GM23248 (cell line): ENCODE data around the gene ADNP2. TPM values are rescaled to one million over a fixed set of nuclear protein-coding genes. Genes with fewer than 3 reads are reported as not detected.

Experiments
- DNase-seq: peaks from one replicate; pipeline ENCODE4 v3.0.0-alpha.2; 2015
- H2AFZ ChIP-seq: fragments of 200-600 bp; sonication (generic); 2 replicates; pipeline ENCODE4 v1.6.1; 2016; ENCODE audit warnings: antibody characterized with exemption
- H3F3A ChIP-seq: fragments of 200-600 bp; sonication (generic); 2 replicates; pipeline ENCODE4 v1.6.1; 2016; ENCODE audit warnings: mild to moderate bottlenecking, antibody characterized with exemption, mixed run types; ENCODE audit not compliant: insufficient read depth
- H3K27ac ChIP-seq: fragments of 200-600 bp; sonication (generic); 2 replicates; pipeline ENCODE4 v1.5.1; 2016; ENCODE audit warnings: mild to moderate bottlenecking
- H3K27me3 ChIP-seq: fragments of 200-600 bp; sonication (generic); replicated peaks from 2 replicates; pipeline ENCODE4 v1.6.1; 2016; ENCODE audit warnings: mild to moderate bottlenecking; ENCODE audit not compliant: insufficient read depth
- H3K36me3 ChIP-seq: fragments of 200-600 bp; sonication (generic); 2 replicates; pipeline ENCODE4 v1.6.1; 2016; ENCODE audit warnings: low read depth, mild to moderate bottlenecking
- H3K4me1 ChIP-seq: fragments of 200-600 bp; sonication (generic); 2 replicates; pipeline ENCODE4 v1.6.1; 2016; ENCODE audit warnings: mild to moderate bottlenecking; ENCODE audit not compliant: insufficient read depth
- H3K4me2 ChIP-seq: fragments of 200-600 bp; sonication (generic); one replicate; pipeline ENCODE4 v1.6.1; 2016; ENCODE audit warnings: mild to moderate bottlenecking; ENCODE audit not compliant: unreplicated experiment
- H3K4me3 ChIP-seq: fragments of 200-600 bp; sonication (generic); 2 replicates; pipeline ENCODE4 v1.5.1; 2016; ENCODE audit warnings: mild to moderate bottlenecking
- H3K79me2 ChIP-seq: fragments of 200-600 bp; sonication (generic); 2 replicates; pipeline ENCODE4 v1.6.1; 2016; ENCODE audit warnings: mild to moderate bottlenecking; ENCODE audit not compliant: insufficient read depth
- H3K9ac ChIP-seq: fragments of 200-600 bp; sonication (generic); 2 replicates; pipeline ENCODE4 v1.6.1; 2016; ENCODE audit warnings: mild to moderate bottlenecking
- H3K9me2 ChIP-seq: fragments of 200-600 bp; sonication (generic); 2 replicates; pipeline ENCODE4 v1.6.1; 2016; ENCODE audit warnings: mixed run types, mild to moderate bottlenecking, moderate library complexity; ENCODE audit not compliant: insufficient read depth
- H3K9me3 ChIP-seq: fragments of 200-600 bp; sonication (generic); one replicate; pipeline ENCODE4 v1.6.1; 2017; ENCODE audit warnings: low read depth
- H4K20me1 ChIP-seq: fragments of 200-600 bp; sonication (generic); 2 replicates; pipeline ENCODE4 v1.6.0; 2016; ENCODE audit not compliant: insufficient read depth
- EZH2 ChIP-seq: fragments of 200-600 bp; sonication (generic); IDR thresholded peaks from 2 replicates; pipeline ENCODE4 v1.6.1; 2018; ENCODE audit warnings: antibody characterized with exemption, mild to moderate bottlenecking; ENCODE audit not compliant: insufficient read depth, poor library complexity, severe bottlenecking
- EZH2phosphoT487 ChIP-seq: fragments of 200-600 bp; sonication (generic); IDR thresholded peaks from 2 replicates; pipeline ENCODE4 v1.6.1; 2018; ENCODE audit warnings: antibody characterized with exemption, moderate library complexity, mild to moderate bottlenecking, low read depth; ENCODE audit not compliant: insufficient read depth
- WGBS, 2 experiments: methylation state at CpG; one replicate each; pipeline ENCODE4 v1.1.6; 2015 to 2017; ENCODE audit warnings: low lambda C conversion rate in 2 of 2, low coverage in 1 of 2; ENCODE audit errors: missing lambda C conversion rate in 2 of 2; 5-methylcytosine and 5-hydroxymethylcytosine counted together
- in situ Hi-C: fragments of 300-500 bp; cut with MboI; formaldehyde crosslinking; loops from 2 replicates; pipeline ENCODE4 v1.15.0; 2020
- polyA plus RNA-seq: library from polyadenylated mRNA; unstranded; fragments of >200 nt; fragmentation: Nextera tagmentation; extraction: Ambion mirVana; gene quantifications from 2 replicates; pipeline ENCODE4 v1.2.1, GENCODE V29; 2016
- total RNA-seq: library from RNA; depleted of rRNA; stranded (reverse); fragments of >200 nt; shearing (Covaris generic); gene quantifications from 2 replicates; pipeline ENCODE4 v1.2.3, GENCODE V29; 2014

The ADNP2 gene
- total and polyA plus RNA-seq, 2 experiments from 2014 or later: 3.5 to 14.3 TPM

GRCh38 chr18:80177128-80177527 lies 68.1 kb downstream of the ADNP2 start:
- H3K27ac ChIP-seq: no peak overlapping the region
- in situ Hi-C loops: no loop called here

GRCh38 chr18:80178935-80179818 lies 70.1 kb downstream of the ADNP2 start:
- Histone ChIP-seq H3K4me1 (0 out of 2 replicates have a peak, but pooled peaks cover 3% of the 10 kb centered on the region), H3K9ac (no peak overlapping the region), H3K27ac (no peak overlapping the region), H3K4me3 (no peak overlapping the region), H3K4me2 (no peak overlapping the region), H3F3A (no peaks in the 10 kb centered on the region), H3K36me3 (no peaks in the 10 kb centered on the region), H2AFZ (no peak overlapping the region), H3K9me2 (no peaks in the 10 kb centered on the region), H3K79me2 (no peaks in the 10 kb centered on the region), H4K20me1 (no peaks in the 10 kb centered on the region), H3K27me3 (no peaks in the 10 kb centered on the region; the same call in 1 of the 2 replicates), H3K9me3 (no peaks in the 10 kb centered on the region)
- no peak for DNase-seq
- no peak for TF ChIP-seq EZH2
- no peak for TF ChIP-seq EZH2phosphoT487
- in situ Hi-C loops: no loop called here
- WGBS, 2 experiments: 77 to 79% methylated on average over 30 of the region's 30 CpGs

More at GRCh38 chr18:80177128-80177527, 68.1 kb downstream of the ADNP2 start:
- Histone ChIP-seq H3F3A (no peaks in the 10 kb centered on the region), H3K9ac (no peak overlapping the region), H3K4me3 (no peak overlapping the region), H3K4me2 (peak overlapping the region; percentile 20), H3K36me3 (no peaks in the 10 kb centered on the region), H3K79me2 (no peaks in the 10 kb centered on the region), H3K9me3 (no peaks in the 10 kb centered on the region), H3K9me2 (no peaks in the 10 kb centered on the region), H2AFZ (no peak overlapping the region), H4K20me1 (no peaks in the 10 kb centered on the region), H3K4me1 (0 out of 2 replicates have a peak, but pooled peaks cover 3% of the 10 kb centered on the region), H3K27me3 (no peaks in the 10 kb centered on the region; the same call in 1 of the 2 replicates)
- no peak for DNase-seq
- TF ChIP-seq EZH2phosphoT487 (no peak), EZH2 (no peak)
- WGBS, 2 experiments: 76 to 91% methylated on average over 4 to 8 of the region's 8 CpGs

- no peak overlapping the region for H3K4me3 ChIP-seq
- 0 out of 2 replicates have a peak, but pooled peaks cover 3% of the 10 kb centered on the region for H3K4me1 ChIP-seq
- no peak overlapping the region for H3K9ac ChIP-seq
- DNase-seq: no peak
- no peaks in the 10 kb centered on the region for H3K9me2 ChIP-seq
- in situ Hi-C loops: no loop called here
- TF ChIP-seq EZH2 (no peak), EZH2phosphoT487 (no peak)
- H3K4me2 ChIP-seq: no peak overlapping the region
- no peaks in the 10 kb centered on the region for H3K36me3 ChIP-seq
- no peaks in the 10 kb centered on the region for H4K20me1 ChIP-seq
- H3F3A ChIP-seq: no peaks in the 10 kb centered on the region
- H3K27ac ChIP-seq: no peak overlapping the region
- H3K27me3 ChIP-seq: no peaks in the 10 kb centered on the region; the same call in 1 of the 2 replicates
- H2AFZ ChIP-seq: no peak overlapping the region
- WGBS, 2 experiments: 71 to 78% methylated on average over 20 of the region's 20 CpGs
- no peaks in the 10 kb centered on the region for H3K9me3 ChIP-seq
- no peaks in the 10 kb centered on the region for H3K79me2 ChIP-seq
These were observed 70.9 kb downstream of the ADNP2 start for GRCh38 chr18:80179857-80180558.

GRCh38 chr18:80180778-80181564 lies 71.9 kb downstream of the ADNP2 start:
- H3K27me3 ChIP-seq: no peaks in the 10 kb centered on the region
- 86 to 89% methylated on average over 33 of the region's 33 CpGs for WGBS, 2 experiments
- no peak overlapping the region for H3K4me2 ChIP-seq
- H3K4me3 ChIP-seq: no peak overlapping the region
- H3K36me3 ChIP-seq: no peaks in the 10 kb centered on the region
- no peaks in the 10 kb centered on the region for H3K9me3 ChIP-seq
- no peak overlapping the region for H3K9ac ChIP-seq
- H3K79me2 ChIP-seq: no peaks in the 10 kb centered on the region
- H3K4me1 ChIP-seq: 0 out of 2 replicates have a peak, but pooled peaks cover 3% of the 10 kb centered on the region
- no peak overlapping the region for H3K27ac ChIP-seq
- in situ Hi-C loops: no loop called here
- no peaks in the 10 kb centered on the region for H4K20me1 ChIP-seq
- H2AFZ ChIP-seq: no peak overlapping the region
- TF ChIP-seq EZH2 (no peak), EZH2phosphoT487 (no peak)
- H3K9me2 ChIP-seq: no peaks in the 10 kb centered on the region
- no peak for DNase-seq
- H3F3A ChIP-seq: no peaks in the 10 kb centered on the region
